GM19397 (cell line): ENCODE measurements around the gene NFIC.
"Not testable (repeated sequence)": the region's sequence is repeated elsewhere in the genome, so short reads cannot be mapped to it uniquely, and the experiment has no call there.

Source experiments
- ATAC-seq: cut with Tn5 transposase; IDR thresholded peaks from one replicate; pipeline ENCODE4 v1.9.1; 2021; ENCODE audit warnings: mild to moderate bottlenecking, moderate library complexity; ENCODE audit not compliant: unreplicated experiment

The NFIC gene

DNA sequence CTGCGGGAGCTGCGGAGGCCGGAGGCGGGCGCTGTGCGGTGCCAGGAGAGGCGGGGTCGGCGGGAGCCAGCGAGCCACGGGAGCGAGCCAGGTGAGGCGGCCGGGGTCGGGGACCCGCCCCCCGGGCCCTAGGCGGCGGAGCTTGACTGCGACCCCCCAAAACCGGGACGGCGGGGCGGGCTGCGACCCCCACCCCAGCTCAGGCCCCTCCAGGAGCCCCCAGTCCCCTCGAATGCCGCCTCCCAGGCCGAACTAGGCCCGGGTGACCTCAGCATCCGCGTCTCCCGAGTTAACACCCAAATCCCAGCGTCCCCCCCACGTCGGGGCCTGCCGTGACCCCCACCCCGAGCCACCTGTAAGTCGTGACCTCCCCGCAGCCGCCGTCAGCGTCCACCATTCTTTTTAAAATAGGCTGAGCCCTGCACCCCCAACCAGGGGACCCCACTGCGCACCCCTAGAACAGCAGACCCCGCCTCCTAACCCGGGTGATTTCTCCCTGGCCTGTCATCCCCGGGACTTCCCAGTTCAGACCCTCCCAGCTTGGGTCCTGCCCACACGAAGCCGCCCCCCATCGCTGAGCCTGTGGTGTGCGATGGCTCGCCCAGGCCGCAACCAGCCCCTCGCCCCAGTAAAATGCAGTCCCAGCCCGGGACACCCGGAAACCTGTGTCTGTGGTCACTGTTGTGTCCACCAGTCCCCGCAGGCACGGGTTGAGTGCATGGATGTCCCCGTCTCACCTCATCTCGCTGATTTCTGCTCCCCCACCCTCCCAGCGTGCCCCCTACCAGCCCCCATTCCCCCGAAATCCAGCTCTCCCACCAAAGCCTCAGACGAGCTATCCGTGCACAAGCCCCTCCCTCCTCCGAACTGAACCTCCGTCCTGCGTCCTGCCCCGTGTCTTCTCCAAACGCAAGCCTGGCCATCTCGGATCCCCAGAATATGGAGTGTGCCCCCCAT lies 140.3 kb downstream of the NFIC start:
- ATAC-seq, result peak; percentile 6

DNA sequence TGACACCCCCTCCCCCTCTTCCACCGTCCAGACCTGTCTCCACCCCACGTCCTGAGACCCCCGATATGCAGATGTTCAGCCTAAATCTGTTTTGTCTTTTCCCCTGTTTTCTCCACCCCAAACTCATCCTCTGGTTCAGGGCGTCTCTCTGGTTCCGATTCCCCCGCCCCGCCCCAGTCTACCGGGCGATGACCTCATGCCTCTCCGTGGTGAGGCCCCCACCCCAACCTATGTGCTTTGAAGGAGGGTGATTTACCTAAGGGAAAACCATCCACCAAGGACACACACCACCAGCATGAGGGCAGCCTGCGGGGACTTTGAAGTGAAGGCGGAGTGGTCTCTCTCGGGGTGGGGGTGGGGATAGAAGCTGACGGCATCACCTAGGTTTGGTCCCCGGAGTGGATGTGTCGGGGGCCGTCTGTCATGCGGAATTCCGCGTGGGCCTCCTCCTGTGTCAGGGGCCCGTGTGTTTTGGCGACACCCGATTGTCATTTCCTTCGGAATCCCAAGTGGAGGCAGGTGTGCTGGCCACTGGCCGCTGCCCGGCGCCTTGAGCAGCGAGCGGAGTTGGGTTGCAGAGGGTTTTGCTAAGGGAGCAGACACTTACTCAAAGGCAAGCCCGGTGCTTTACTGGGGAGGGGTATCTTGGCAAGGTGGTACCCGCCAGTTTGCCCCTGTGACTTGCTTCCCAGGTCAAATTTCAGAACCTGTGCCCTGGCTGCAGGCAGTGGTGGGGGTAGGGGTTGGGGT lies 141.2 kb downstream of the NFIC start:
- no peak for ATAC-seq

DNA sequence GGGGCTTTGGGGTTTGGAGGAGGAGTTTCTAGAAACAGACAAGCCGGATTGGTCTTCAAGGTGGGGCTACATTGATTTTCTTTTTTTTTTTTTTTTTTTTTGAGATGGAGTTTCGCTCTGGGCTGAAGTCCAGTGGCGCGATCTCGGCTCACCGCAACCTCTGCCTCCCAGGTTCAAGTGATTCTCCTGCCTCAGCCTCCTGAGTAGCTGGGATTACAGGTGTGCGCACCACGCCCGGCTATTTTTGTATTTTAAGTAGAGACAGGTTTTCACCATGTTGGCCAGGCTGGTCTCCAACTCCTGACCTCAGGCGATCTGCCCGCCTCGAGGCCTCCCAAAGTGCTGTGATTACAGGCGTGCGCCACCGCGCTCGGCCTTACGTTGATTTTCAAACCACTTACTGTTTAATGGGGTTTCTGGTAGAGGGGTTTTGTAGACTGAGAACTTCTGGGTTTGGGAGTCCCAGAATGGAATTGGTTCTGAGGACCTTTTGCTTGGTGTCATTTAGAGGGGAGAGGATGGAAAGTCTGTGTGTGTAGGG lies 141.8 kb downstream of the NFIC start:
- not testable (repeated sequence) for ATAC-seq

DNA sequence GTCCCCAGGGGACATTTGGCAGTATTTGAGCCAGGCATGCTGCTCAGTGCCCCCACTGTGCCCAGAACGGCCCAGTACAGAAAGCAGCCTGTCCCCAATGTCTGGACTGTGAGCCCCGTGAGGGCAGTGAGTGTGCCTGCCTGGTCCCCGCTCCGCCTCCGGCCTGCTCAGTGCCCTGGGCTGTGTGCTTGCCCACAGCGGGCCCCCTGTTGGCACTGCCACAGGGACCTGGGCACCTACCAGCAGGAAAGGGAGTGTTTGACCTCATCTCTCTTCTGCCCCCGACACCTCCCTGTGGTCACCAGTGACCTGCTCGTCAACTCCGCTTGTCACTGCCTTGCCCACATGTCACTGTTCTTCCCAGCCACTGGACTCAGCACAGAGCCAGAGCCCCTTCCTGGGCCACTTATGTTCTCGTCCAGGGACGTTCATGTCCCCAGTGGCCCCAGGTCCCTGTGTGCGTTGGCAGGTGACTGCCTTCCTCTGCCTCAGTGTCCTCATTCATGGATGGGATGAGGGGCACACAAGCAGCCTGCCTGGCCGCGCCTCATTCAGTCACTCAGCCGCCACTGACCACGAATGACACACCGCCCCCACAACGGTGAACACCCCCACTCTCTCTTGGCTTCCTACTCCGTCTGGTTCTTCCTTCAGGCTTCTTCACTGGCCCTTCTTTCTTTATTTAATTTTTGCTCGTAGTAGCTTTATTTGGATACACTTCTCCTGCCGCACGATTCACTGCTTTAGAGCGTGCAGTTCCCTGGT lies 142.6 kb downstream of the NFIC start:
- no peak for ATAC-seq

DNA sequence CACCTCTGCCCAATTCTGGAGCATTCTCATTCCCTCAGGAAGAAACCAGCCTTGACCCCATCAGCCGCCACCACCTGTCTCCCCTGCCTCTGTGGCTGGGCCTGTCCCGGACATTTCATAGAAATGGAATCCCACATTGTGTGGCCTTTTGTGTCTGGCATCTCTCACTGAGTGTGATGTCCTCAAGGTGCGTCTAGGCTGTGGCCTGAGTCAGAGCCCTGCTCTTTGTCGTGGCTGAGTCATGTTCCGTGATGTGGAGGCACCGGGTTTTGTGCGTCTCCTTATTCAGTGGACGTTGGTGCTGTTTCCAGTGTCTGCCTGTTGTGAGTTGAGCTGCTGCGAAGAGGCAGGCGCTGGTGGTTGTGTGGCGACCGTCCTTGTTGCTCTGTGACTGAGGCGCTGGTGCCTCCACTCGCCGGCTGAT lies 143.2 kb downstream of the NFIC start:
- ATAC-seq, result no peak

DNA sequence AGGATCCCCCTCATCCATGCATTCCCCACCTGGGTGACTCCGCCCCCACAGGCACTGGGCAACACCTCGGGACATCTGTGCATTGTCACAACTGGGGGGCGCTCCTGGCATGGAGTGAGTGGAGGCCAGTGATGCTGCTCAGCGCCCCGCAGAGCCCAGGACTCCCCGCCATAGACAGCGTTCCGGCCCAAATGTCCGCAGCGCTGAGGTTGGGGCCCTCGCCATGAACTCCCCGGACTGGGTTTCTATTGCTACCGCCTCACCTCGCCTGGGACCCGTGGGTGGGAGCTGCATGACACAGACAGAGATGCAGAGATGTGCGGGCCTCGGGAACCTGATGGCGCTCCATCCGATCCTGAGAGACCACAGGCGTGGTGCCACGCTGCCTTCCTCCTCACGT lies 144.3 kb downstream of the NFIC start:
- no peak for ATAC-seq

DNA sequence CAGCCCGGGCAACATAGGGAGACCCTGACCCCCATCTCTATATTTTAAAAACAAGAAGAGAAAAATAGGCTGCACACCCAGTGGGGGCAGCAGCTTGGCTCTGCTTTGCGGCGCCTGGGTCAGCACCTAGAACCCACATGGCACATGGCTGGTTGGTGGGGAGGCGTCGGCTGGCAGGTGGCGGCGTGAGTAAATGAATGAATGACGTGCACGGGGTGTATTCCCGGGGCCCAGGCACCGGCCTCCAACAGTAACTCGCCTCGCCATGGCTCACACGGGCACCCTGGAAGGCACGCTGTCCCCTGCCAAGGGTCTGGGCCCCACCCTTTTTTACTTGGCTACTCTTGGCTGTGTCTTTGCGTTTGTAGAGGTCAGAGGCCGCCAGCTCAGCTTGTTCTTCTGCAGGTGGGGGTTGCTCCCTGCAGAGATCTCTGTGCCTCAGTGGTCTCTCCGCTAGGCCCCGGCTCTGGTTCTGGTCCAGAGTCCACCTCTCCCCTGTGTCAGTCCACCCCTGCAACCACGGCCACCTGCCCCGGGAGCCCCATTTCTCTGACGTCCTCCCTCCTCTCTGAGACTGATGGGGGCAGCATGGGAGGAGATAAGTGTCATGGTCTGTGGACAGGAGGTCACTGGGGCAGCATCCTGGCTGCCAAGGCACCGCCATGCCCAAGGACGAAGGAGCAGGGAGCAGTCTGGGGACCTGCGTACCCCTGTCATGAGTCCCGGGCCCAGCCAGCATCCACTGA lies 145.3 kb downstream of the NFIC start:
- no peak for ATAC-seq

DNA sequence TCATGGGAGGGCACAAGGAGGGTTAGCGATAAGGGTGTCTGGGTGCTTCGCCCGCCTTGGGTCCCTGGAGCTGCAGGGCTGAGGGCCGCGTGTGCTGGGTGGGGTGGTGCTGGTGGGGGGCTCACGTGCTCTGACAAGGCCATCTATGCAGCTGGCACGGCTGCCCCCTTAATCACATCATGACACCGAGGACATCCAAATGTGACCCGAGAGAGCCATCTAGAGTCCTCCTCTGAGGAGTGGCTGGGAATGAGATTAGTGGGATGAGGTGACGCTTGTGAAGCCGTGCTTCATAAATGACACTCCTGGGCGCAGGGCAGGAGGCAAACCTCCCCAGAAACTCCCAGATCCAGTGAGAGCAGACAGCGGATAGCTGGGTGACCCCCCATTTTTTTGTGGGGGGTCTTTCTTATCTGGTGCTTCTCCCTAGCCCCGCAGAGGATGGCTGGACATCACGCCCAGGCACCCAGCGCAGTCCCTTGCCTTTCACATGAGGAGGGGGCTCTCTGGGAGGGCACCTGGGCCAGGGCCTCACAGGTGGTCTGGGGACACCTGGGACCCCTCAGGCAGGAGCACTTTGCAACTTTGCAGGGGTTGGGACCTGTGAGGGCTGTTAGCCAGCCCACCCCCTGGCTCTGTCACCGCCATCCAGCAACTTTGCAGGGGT lies 146.3 kb downstream of the NFIC start:
- ATAC-seq, result no peak

DNA sequence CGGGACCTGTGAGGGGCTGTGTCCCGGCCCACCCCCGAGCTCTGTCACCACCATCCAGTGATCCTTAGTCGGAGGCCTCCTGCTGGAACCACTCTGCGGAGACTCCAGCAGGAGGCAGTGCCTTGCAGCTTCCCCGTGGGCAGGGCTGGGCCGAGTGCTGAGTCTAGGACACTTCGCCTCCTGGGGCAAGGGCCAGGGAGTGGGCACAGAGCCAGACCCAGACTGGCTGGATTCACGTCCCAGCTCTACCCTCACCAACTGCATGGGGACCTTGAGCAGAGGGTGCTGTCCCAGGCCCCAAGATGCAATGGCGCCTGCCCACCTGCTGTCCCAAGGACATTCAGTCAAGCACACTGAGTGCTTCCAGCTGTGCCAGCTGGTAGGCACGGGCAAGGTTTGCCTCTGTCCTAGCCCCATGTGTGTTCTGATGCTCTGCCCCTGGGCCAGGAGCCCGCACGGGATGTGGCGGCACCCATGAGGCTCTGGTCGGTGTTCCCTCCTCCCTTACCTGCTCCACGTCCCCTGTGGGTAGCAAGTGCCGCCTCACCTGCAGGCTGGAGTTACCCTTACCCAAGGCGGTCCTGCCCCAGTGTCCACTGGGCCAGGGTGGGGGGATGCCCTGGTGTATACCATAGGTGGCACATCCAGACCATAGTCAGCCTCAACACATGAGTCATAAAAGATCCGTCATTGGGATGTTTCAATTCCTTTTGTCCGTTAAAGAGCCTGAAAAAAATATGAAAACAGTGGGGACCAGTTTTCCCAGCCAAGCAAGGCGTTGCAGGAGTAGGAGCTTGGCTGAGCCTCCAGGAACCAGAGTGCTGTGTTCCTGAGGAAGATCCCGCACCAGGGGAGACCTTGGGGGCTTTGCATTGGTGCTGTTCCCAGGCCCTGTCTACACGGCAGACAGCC lies 147.1 kb downstream of the NFIC start:
- ATAC-seq, result no peak

DNA sequence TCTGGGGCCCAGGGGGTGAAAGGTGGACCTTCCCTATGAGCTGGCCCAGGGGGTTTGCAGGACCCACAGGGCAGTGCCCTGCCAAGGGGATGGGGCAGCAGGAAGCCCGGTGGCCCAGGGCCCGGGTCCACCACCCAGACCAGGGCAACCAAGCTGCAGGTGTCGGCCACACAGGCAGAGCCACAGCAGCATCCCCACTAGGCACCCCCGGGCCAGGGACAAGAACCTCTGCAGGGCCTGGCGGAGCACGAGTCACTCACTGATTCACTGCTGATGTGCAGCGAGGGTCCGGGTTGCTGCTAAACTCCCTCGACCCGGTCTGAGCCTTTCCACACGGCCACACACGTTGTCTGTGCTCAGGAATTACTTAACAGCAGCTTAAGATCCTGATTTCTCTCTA lies 148.5 kb downstream of the NFIC start:
- no peak for ATAC-seq

DNA sequence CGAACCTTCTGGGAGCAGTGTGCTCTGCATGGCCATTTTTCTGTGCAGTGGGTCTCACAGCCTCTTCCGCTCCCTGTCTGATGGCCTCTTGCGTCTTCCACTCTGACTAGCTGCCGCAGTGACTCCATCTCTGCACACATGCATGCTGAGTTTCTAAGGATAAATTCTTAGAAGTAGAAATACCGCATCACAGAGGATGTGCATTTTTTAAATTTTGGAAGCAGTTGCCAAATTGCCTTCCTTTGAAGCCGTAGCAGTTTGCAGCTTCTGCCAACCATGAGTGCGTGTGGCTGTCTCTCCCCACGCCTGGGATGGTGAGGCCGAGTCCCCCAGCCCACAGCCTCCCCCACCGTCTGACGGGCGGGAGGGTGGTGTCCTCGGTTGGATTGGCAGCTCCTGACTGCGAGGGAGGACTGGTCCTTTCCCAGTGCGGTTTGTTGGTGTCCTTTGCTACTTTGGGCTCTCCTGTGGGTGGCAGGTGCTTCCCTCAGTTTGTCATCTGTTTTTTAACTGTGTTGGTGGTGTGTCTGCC lies 149.6 kb downstream of the NFIC start:
- no peak for ATAC-seq

DNA sequence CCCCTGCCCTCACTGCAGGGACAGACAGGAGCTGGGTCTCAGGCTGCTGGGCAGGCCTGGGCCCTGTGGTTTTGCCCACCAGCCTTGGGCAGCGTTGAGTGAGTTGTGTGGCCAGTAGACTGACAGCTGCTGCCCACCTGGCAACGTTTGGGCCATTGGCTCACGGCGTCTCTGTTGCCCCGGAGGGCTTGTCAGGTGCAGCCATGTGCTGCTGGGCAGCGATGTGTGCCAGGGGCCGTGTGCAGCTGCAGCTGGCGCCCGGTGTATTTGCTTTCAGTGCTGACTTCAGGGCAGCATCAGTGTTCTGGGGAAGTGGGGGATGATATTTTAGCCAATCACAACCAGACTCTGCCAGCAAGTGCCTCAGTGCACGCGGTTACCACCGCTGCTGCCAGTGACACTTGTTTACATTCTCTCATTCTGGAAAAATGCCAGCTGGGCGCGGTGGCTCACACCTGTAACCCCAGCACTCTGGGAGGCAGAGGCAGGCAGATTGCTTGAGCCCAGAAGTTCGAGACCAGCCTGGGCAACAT lies 150.4 kb downstream of the NFIC start:
- ATAC-seq, result no peak

DNA sequence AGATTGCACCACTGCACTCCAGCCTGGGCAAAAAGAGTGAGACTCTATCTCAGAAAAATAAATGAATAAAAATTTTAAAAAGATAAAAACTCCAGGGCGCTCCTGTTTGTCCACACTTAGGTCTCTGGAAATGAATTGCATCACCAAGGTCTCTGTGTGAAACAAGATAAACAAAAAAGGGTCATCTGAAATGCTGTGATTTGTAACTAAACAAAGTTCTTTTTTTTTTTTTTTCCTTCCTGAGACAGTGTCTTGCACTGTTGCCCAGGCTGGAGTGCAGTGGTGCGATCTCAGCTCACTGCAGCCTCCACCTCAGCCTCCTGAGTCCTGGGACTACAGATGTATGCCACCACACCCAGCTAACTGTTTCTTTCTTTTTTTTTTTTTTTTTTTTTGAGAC lies 151.3 kb downstream of the NFIC start:
- no peak for ATAC-seq

DNA sequence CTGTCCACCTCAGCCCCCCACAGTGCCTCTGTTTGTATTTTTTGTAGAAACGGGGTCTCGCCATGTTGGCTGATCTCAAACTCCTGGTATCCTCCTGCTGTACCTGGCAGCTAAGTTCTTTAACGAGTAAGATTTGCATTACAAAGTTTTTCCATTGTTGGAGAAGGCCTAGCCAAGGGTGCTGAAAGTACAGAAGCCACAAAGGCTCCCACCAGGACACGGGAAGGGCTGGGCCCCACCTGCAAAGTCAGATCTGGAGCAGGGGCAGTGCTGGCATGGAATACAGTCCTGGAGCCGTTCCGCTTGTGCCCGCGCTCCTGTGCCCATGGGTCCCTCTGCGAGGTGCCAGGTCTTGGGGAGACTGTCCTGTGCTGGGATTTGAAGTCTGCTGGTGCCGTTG lies 151.9 kb downstream of the NFIC start:
- ATAC-seq, result no peak

DNA sequence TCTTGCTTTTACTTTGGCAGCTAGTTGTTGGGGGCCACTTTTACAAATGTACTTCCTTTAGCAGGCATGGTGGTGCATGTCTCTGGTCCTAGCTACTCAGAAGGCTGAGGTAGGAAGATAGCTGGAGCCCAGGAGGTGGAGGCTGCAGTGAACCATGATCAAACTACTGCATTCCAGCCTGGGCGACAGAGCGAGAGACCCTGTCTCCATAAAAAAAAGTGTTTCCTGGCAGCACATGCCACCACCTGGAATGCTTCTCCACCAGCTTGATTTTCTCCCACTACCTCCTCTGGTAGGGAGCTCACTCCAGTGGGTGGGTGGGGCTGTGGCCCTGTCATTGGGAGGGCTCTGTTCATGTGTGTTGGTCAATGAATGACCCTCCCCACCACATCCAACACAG lies 152.3 kb downstream of the NFIC start:
- ATAC-seq, result no peak
